ENCODE measurements around the gene GPC3. TPM values are rescaled to one million over a fixed set of nuclear protein-coding genes. Genes with fewer than 3 reads are reported as not detected.

GPC3 gene
- total RNA-seq, 1 experiment from 2014 or later, result 0.98 TPM

- POLR2A ChIA-PET, result no interaction called here
- intact Hi-C loops (cut with micrococcal nuclease), result no loop called here
- Histone ChIP-seq H3K4me3 (replicated peaks in 1 of 2; ENCODE audit: low read depth in 1 of 2, low read length in 2 of 2) (no peak overlapping the region), H3K4me2 (ENCODE audit: low read length) (no peak overlapping the region), H4K20me1 (ENCODE audit: insufficient read depth) (no peaks in the 10 kb centered on the region), H3K27me3 (ENCODE audit: insufficient read depth, low read length) (no peaks in the 10 kb centered on the region), H2AFZ (ENCODE audit: low read depth, low read length, poor library complexity, severe bottlenecking) (no peak overlapping the region), H3K79me2 (ENCODE audit: insufficient read depth, low read length) (no peaks in the 10 kb centered on the region), H3K27ac (ENCODE audit: low read depth, low read length) (no peak overlapping the region), H3K4me1 (ENCODE audit: control insufficient read depth in 1 of 2, insufficient read depth in 2 of 2, low read length in 2 of 2) (no peaks in the 10 kb centered on the region), H3K36me3 (ENCODE audit: control insufficient read depth in 1 of 2, insufficient read depth in 2 of 2, low read length in 2 of 2) (no peaks in the 10 kb centered on the region), H3K9me2 (ENCODE audit: insufficient read depth) (no peaks in the 10 kb centered on the region), H3K9me3 (ENCODE audit: control insufficient read depth in 1 of 2, insufficient read depth in 1 of 2, low read depth in 1 of 2, low read length in 2 of 2) (no peaks in the 10 kb centered on the region), H3K9ac (ENCODE audit: low read length) (no peak overlapping the region)
- RAD21 ChIA-PET (ENCODE audit: low non-redundant PET in 1 of 2, low total read pairs in 2 of 2, uncharacterized antibody in 2 of 2, unreplicated experiment in 2 of 2), result no interaction called here
- BruUV-seq (replicated peaks), result no TSS peak
- CTCF ChIA-PET, result no interaction called here
- no peak for DNase-seq (ENCODE audit: low read depth, low spot score)
- TF ChIP-seq POLR2A (IDR thresholded peaks at IDR 0.05; ENCODE audit: borderline replicate concordance, extremely low read depth, insufficient read depth, insufficient read length), result no peak
- ATAC-seq, result no peak
Measured at GRCh38 chrX:133534172-133534571, 451.2 kb downstream of the GPC3 start.

GRCh38 chrX:133533249-133533648 lies 452.1 kb downstream of the GPC3 start:
- POLR2A ChIA-PET, result no interaction called here
- intact Hi-C loops (cut with micrococcal nuclease), result no loop called here
- RAD21 ChIA-PET (ENCODE audit: low non-redundant PET in 1 of 2, low total read pairs in 2 of 2, uncharacterized antibody in 2 of 2, unreplicated experiment in 2 of 2), result no interaction called here
- TF ChIP-seq POLR2AphosphoS5 (IDR thresholded peaks at IDR 0.05; ENCODE audit: low read depth, low read length), result no peak
- no peak for TF ChIP-seq YY1 (IDR thresholded peaks at IDR 0.05; ENCODE audit: extremely low read depth, insufficient replicate concordance, low read depth, low read length)
- TF ChIP-seq ZNF274 (IDR thresholded peaks at IDR 0.05; ENCODE audit: low read depth, low read length), result no peak
- TF ChIP-seq ELF1 (IDR thresholded peaks at IDR 0.05; ENCODE audit: borderline replicate concordance, low read depth), result no peak
- TF ChIP-seq TCF7L2 (IDR thresholded peaks at IDR 0.05; ENCODE audit: borderline replicate concordance, extremely low read depth, insufficient read depth, insufficient read length), result no peak
- no peak for TF ChIP-seq ZBTB33 (IDR thresholded peaks at IDR 0.05; ENCODE audit: extremely low read depth, insufficient replicate concordance, low read length)
- no peak for TF ChIP-seq ATF3 (IDR thresholded peaks at IDR 0.05)
- TF ChIP-seq SRF (IDR thresholded peaks at IDR 0.05; ENCODE audit: low read depth), result no peak
- no peak for TF ChIP-seq FOSL1 (IDR thresholded peaks at IDR 0.05; ENCODE audit: low read depth)
- no peak for TF ChIP-seq CBX3 (IDR thresholded peaks at IDR 0.05; ENCODE audit: low read depth)
- no peak for TF ChIP-seq REST (IDR thresholded peaks at IDR 0.05; ENCODE audit: low read depth)
- no peak for TF ChIP-seq EZH2phosphoT487 (IDR thresholded peaks at IDR 0.05; ENCODE audit: borderline replicate concordance)
- TF ChIP-seq JUND (IDR thresholded peaks at IDR 0.05), result no peak

More at GRCh38 chrX:133533249-133533648, 452.1 kb downstream of the GPC3 start:
- Histone ChIP-seq H3K9me3 (ENCODE audit: control insufficient read depth in 1 of 2, insufficient read depth in 1 of 2, low read depth in 1 of 2, low read length in 2 of 2) (no peaks in the 10 kb centered on the region), H3K9me2 (ENCODE audit: insufficient read depth) (no peaks in the 10 kb centered on the region), H3K4me1 (ENCODE audit: control insufficient read depth in 1 of 2, insufficient read depth in 2 of 2, low read length in 2 of 2) (no peaks in the 10 kb centered on the region), H3K9ac (ENCODE audit: low read length) (no peak overlapping the region), H3K4me2 (ENCODE audit: low read length) (no peak overlapping the region), H3K27me3 (ENCODE audit: insufficient read depth, low read length) (no peaks in the 10 kb centered on the region), H2AFZ (ENCODE audit: low read depth, low read length, poor library complexity, severe bottlenecking) (no peak overlapping the region), H4K20me1 (ENCODE audit: insufficient read depth) (no peaks in the 10 kb centered on the region), H3K27ac (ENCODE audit: low read depth, low read length) (no peak overlapping the region), H3K36me3 (ENCODE audit: control insufficient read depth in 1 of 2, insufficient read depth in 2 of 2, low read length in 2 of 2) (no peaks in the 10 kb centered on the region), H3K79me2 (ENCODE audit: insufficient read depth, low read length) (no peaks in the 10 kb centered on the region), H3K4me3 (replicated peaks in 1 of 2; ENCODE audit: low read depth in 1 of 2, low read length in 2 of 2) (no peak overlapping the region)
- CTCF ChIA-PET, result no interaction called here
- DNase-seq (ENCODE audit: low read depth, low spot score), result no peak
- ATAC-seq, result no peak
- no TSS peak for BruUV-seq (replicated peaks)
